ENCODE data around the gene CCDC97.

Gene CCDC97

DNA sequence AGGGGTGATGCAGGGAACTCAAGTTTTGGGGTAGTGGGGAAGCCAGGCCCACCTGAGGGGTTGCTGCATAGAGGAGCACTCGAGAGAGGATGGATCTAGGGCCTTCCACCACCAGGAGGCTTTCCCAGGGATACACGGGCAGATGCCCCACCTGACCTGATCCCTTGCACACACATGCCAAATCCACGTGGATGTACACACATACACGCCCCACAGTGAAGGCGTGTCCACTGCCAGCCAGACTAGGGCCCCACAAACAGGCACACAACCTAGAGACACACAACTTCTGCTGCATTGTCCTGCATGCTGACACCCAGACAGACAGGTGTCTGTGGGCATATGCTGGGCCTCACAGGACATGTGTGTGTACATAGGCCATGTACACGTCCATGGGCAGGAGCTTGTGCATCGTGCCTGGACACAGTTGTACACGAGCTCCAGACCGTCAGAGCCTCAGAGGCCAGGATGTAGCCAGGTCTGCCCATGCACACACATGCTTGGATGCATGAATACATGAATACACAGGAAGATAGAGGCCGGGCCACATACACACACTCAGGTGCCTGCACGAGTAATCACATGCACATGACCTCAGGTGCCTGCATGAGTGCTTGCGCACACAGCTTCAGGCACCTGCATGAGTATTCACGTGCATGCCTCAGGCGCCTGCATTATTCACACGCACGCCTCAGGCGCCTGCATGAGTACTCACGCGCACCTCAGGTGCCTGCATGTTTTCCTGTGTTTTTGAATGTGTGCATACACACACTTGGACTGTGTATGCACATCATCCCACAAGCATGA is 8.9 kb downstream of the CCDC97 start:
- in situ Hi-C loops (cut with MboI; ENCODE audit: low sequenced_read_pairs): no loop called here

DNA sequence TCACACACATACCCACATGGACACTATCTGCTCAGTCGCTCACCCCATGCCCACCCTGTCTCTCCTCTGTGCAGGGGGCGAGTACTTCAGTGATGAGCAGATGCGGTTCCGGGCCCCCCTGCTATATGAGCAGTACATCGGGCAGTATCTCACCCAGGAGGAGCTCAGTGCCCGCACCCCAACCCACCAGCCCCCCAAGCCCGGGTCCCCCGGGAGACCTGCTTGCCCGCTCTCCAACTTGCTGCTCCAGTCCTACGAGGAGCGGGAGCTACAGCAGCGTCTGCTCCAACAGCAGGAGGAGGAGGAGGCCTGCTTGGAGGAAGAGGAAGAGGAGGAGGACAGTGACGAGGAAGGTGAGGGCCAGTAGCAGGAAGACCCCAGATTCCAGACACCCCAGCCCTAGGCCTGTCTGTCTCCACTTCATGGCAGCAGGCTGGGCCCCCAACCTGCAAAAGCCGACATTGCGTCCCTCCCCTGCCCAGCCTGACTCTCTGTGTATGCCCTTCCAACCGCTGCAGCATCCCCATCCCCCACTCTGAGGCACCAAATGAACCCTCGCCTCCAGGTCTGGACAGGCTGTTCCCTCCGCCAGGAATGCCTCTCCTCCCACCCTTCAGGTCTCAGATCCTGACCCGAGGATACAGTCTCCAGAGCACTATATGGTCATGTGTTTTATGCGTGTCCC is 9.7 kb downstream of the CCDC97 start:
- in situ Hi-C loops (cut with MboI; ENCODE audit: low sequenced_read_pairs): no loop called here

DNA sequence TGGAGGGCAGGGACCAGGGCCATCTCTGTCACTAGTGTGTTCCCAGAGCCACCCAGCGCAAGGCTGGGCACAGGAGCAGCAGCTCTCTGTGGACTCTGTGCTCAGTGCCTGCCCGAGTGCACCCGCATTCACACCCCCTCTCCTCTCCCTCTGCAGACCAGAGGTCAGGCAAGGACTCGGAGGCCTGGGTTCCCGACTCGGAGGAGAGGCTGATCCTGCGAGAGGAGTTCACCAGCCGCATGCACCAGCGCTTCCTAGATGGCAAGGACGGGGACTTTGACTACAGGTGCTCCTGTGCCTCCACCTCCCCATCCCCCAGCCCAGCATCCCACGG is 10.2 kb downstream of the CCDC97 start:
- in situ Hi-C loops (cut with MboI; ENCODE audit: low sequenced_read_pairs): no loop called here

DNA sequence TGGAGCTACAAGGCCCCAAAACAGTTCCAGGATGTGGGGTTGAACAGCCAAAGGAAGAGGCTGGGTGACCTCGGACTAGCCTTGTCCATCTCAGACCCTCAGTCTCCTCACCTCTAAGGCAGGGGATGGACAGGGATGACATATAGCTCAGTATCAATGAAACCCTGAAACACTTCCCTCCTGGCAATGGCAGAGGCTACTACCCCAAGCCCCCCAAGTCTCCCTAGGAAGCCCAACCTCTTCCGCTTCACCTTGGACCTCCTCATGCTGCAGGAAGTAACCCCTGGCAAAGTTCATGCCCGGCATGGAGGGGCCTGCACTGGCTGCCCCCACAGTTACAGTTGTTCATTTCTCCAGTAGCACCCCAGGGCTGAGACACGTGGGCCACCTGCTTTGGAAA is 10.6 kb downstream of the CCDC97 start:
- in situ Hi-C loops (cut with MboI; ENCODE audit: low sequenced_read_pairs): no loop called here

DNA sequence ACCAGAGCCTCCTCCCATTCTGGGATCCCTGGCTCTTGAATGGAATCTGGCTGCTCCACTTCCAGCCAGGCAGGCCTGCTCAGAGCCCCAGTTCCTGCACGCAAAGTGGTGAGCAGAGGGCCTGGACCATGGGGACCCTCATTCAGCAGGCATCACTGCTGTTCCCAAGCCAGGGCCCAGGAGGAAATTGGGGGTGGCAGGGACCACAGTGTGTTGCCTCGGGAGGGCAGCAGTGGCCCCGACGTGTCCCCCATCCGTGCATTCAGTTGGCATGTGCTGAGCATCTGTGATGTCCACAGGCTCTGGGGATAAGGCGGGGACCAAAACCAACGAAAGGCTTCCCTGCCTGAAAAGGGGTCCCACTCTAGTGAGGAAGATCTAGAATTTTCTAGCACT is 11.2 kb downstream of the CCDC97 start:
- in situ Hi-C loops (cut with MboI; ENCODE audit: low sequenced_read_pairs): no loop called here

DNA sequence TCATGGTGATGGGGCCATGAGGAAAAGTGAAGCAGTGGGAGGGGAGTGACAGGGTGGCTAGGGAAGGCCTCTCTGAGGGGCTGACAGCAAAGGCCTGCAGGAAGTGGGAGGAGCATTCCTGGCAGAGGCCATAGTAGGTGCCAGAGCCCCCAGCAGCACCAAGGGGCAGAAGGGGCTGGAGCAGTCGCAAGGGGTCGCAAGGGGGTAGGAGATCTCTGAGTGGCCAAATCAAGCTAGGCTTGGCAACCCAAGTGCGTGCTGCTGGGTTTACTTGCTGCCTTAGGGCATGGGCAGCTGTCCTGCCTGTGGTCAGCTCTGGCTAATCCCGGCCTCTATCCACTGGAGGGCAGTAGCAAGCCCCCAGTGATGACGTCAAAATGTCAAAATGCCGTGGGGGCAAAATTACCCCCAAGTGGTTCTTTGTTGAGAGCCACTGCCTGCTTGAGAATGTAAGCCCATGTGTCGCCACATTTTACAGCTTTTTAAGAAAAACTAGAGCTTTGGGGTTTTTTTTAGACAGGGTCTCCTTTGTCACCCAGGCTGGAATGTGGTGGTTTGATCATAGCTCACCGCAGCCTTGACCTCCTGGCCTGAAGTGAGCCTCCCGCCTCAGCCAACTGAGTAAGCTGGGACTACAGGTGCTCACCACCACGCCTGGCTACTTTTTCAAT is 11.8 kb downstream of the CCDC97 start:
- in situ Hi-C loops (cut with MboI; ENCODE audit: low sequenced_read_pairs): no loop called here

DNA sequence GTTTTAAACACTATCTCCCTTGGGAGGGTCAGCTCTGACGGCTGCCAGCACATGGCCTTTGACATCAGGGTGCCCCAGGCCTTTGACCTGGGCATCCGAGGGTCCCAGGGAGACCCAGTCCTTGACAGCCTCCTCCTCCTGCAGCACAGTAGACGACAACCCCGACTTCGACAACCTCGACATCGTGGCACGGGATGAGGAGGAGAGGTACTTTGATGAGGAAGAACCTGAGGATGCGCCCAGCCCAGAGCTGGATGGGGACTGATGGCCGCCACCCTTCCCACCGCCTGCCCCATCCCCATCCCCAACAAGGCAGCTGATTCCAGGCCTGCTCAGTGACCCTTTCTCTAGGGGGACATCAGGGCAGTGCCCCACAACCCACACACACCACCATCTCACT is 12.5 kb downstream of the CCDC97 start:
- in situ Hi-C loops (cut with MboI; ENCODE audit: low sequenced_read_pairs): no loop called here

DNA sequence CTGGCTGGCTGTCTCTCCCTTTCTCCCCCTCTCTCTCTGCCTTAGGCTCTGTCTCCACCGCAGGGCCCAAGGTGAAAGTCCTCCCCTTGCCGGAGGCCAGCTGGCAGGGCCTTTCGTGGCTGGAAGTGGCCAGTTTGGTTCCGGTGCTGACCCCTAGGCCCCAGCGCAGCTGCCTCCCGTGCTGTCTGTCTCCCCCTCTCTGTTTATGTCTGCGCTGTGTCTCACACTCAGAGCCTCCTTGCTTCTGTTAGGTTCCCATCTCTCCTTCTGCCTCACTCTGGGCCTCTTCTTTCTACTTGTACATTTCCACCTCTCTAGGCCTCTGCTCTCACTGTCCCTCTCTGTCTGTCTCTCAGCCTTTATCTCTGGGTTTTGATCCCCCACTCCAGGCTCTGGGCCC is 13.1 kb downstream of the CCDC97 start:
- in situ Hi-C loops (cut with MboI; ENCODE audit: low sequenced_read_pairs): no loop called here

DNA sequence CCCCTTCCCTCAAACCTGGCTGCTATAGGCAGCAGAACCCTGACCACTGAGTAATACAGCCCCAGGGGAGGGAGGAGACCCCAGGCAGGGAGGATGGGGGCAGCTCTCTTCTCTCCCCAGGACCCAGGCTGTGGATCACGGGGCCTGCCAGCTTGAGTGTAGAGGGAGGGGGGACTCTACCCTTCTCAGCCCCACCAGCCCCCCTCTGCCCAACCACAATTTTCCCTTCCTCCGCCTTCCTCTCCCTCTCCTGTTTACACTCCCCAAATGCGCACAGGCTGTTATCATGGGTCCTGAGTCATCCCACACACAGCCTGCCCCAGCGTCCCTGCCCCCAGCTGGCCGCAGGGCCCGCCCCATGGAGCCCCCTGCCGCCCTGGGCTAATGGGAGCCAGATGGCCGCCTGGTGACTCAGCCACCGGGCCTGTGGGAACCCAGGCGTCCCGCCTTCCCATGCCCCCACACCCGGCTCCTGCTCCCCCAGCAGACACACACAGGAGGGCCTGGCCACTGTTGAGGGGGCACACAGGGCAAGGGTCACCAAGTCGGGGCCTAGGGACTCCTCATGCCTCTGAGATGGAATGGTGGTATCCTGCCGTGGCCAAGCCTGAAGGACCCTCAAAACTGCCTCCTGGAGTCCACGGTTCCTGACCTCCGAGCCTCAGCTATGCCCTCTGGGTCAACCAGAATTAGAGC is 13.6 kb downstream of the CCDC97 start:
- in situ Hi-C loops (cut with MboI; ENCODE audit: low sequenced_read_pairs): no loop called here

DNA sequence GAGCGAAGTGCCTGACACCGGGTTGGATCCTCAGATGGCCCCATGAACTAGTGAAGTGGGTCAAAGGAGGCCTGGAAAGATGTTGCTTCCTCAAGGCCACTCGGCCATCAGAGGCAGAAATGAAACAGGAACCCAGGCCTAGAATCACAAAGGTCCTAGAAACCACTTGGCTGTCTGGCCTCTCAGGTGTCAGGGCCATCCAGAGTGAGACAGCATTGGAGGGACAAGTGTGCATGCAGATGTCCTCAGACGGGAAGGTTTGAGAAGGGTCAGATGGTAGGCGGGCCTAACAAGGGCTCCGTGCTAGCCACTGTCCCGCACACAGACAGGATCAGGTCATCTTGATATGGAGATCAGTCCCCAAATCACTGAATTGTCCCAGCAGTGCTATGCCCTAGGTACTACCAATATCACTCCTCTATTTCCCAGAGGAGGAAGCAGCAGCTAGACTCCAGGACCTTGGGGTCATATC is 14.3 kb downstream of the CCDC97 start:
- in situ Hi-C loops (cut with MboI; ENCODE audit: low sequenced_read_pairs): no loop called here

DNA sequence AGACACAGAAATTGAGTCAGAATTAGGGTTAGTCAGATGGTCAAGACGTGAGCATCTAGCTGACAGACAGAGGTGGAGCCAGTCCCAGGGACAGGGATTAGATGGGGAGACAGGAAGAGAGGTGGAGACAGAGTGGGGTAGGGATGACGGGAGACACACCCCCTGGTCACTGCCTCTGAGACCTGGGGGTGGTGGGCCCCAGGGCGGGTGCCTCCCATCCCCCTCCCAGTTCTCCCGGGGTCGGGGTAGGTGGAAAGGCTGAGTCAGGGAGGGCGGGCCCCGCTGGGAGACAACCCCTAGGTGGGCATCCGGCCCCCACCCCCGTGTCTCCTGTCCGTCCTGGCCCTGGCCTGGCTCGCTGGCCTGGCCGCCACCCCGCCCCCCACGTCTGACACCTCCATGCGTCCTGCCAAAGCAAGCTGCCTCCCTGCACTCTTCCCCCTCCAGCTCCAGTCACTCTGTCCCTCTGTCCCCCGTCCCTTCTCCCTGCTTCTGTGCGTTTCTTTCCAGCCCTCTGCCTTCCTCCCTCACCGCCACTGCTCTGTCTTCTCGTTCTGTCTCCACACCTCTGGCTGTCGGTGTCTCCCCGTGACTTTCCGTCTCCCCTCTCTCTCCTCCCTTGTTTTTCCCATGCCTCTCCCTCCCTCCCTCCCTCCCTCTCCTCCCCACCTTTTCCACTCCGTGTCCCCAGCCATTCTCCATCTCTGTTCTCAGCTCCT is 15.1 kb downstream of the CCDC97 start:
- in situ Hi-C loops (cut with MboI; ENCODE audit: low sequenced_read_pairs): no loop called here

DNA sequence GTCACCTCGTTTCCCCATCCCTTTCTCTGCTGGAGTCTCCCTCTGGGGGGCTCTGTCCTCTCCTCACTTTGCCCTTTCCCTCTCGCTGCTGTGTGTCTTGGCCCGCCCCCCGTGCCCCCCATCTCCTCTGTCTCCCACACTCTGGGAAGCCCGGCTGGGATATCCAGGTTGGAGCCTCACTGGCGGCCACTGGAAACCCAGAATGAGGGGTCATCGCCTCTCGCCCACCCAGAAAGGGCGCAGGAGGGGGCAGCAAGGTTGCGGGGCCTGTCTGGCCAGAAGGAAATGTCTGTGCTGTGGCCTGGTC is 15.6 kb downstream of the CCDC97 start:
- in situ Hi-C loops (cut with MboI; ENCODE audit: low sequenced_read_pairs): no loop called here

DNA sequence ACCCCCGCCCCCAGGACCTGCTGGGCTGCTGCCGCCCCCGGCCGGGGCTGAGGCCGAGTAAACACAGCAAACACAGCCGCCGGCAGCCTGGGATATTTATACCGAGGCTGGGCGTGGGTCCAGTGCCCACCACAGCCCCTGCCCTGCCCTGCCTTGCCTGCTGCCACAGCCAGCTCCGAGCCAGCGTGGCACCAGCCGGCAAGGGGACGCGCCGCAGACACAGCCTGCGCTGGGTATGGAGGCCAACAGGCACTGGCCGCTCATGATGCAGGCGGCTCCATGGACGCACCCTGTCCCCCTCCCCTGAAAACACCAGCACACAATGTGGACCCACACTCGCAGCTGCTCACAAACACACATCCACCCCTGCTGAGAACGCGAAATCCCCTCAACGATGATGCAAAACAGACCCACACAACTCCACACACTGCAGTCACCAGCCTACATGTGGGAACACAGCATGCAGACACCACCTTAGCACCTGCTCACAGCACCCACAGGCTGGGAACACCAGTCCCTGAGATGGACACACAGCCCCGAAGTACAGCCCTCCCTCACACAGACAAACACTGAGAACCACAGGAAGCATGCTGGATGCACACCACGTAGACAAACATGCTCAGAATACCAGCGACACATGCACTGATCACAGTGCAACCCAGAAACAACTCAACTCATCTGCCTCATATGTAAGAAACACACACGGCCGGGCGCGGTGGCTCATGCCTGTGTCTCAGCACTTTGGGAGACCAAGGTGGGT is 16.2 kb downstream of the CCDC97 start:
- in situ Hi-C loops (cut with MboI; ENCODE audit: low sequenced_read_pairs): no loop called here

DNA sequence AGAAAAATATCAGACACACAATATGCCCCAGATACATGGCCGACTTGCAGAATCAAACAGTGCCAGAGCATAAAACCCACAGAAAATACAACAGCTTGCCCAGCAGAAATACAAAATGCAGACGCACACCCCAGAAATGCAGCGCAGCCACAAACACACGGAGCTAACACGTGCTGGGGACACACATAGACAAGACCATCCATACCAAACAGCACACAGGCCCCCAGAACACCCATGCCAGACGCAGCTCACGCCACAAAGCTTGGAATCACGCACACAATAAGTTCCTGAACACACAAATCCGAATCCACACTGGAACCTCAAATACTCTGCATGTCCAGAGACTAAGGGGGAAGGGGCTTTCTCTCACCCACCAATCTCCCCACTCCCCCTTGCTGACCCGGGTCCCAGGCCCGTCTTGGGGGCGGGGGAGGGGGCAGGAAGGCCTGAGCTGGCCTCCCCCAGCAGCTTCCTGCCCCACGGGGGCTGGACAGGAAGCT is 17.2 kb downstream of the CCDC97 start:
- in situ Hi-C loops (cut with MboI; ENCODE audit: low sequenced_read_pairs): no loop called here

DNA sequence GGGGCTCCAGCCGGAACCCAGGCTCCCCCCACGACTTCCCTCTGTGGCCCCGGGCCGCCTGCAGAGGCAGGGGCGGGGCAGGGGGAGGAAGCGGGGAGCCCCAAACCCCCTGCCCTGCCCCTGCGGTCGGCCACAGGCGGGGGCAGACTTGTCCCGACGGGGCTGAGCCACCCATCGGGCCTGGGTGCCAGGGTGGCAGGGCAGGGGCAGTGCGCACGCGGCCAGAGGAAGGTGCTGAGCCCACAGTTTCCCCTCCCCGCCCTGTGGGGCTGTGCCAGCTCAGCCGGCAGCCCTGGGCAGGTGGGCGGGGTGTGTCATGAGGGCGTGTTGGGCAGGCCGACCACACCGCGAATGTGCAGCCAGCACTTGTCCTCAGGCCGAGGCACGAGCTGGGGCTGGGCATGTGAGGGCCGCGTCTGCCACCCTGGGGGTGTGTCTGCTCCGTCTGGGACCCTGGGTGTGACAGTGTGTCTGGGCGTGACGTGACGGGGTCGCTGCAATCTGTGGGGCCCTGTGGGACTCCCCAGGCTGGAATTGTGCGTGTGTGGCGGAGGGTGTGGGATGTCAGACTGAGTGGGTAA is 17.7 kb downstream of the CCDC97 start:
- in situ Hi-C loops (cut with MboI; ENCODE audit: low sequenced_read_pairs): no loop called here

DNA sequence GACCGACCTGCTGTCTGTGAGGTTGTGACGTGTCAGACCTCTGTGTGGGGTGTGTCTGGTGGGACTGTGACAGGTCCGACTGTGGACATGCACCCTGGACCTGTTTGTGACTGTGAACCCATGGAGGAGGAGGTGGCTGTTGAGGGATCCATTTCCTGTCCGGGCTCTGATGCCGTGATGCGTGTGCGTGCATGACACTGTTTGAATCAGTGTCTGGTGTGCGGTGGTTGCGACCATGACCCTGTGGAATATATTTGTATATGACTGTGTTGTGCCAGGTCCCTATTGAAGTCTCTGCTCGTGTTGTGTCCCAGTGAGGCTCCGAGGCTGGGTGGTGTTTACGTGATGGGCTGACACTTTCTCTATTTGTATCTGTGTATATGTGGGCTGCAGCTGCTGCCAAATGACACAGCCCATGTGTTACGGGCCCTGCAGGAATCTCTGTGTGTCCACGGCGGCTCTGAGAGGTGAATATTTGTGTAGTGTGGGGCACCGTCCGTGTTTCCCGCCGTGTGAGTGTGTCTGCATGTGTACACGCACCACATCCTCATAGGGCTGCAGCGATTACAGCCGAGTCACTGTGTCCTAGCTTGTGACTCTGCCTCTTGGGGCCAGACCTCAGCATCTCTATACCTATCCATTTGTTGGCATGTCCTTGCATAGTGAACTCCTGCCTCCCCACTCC is 18.3 kb downstream of the CCDC97 start:
- in situ Hi-C loops (cut with MboI; ENCODE audit: low sequenced_read_pairs): no loop called here

DNA sequence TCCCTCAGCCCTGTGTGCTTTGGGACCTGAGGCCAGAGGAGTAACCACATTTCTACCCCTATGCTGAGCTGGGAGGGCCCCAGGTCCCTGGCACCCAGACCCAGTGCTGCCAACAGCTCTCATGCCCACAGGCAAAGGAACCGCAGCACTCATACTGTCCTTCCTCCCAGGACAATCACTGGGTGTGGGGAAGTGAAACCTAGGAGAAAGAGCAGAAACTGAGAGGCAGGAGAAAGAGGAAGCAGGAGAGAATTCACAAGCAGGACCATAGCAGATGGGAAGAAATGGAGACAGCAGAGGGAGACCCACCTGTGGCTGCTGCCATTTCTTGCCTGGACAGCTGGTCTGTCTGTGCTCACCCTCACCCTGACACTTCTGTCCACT is 18.9 kb downstream of the CCDC97 start:
- in situ Hi-C loops (cut with MboI; ENCODE audit: low sequenced_read_pairs): no loop called here

DNA sequence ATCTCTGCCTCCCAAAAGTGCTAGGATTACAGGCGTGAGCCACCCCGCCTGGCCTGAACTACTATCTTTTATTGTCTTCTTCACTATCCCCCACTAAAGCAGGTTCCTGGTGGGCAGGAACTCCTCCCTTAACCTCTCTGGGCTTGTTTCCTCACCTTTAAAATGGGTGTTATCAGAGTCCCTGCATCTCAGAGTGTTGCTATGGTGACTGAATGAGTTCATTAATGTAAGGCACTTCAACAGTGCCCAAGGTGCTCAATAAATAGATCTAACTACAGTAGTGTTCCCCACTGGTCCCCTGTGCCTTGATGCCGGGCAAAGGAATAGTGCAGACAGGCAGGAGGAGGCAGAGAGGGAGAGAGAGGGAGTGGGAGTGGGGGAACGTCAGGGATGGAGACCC is 20.5 kb downstream of the CCDC97 start:
- in situ Hi-C loops (cut with MboI; ENCODE audit: low sequenced_read_pairs): no loop called here

All from HL-60/S4 (cell line).